HUES48 (cell line): ENCODE measurements around the gene TEX261.

ENCODE experiments used
- H3K27ac ChIP-seq: one replicate; pipeline ENCODE4 v1.7.0; 2013; ENCODE audit warnings: low read depth, low read length, inconsistent platforms
- H3K27me3 ChIP-seq: 2 replicates; pipeline ENCODE4 v1.6.1; 2013; ENCODE audit warnings: mild to moderate bottlenecking, low read length; ENCODE audit not compliant: control insufficient read depth, insufficient read depth
- H3K36me3 ChIP-seq: 2 replicates; pipeline ENCODE4 v1.6.1; 2013; ENCODE audit warnings: low read length; ENCODE audit not compliant: control insufficient read depth, insufficient read depth
- H3K4me1 ChIP-seq: 2 replicates; pipeline ENCODE4 v1.6.1; 2013; ENCODE audit warnings: mild to moderate bottlenecking, low read length; ENCODE audit not compliant: control insufficient read depth, insufficient read depth
- H3K4me3 ChIP-seq: 2 replicates; pipeline ENCODE4 v1.5.1; 2013; ENCODE audit warnings: mild to moderate bottlenecking, low read depth, low read length
- H3K9ac ChIP-seq: 2 replicates; pipeline ENCODE4 v1.6.1; 2013; ENCODE audit warnings: mild to moderate bottlenecking, low read depth, low read length, moderate library complexity
- H3K9me3 ChIP-seq: 2 replicates; pipeline ENCODE4 v1.6.1; 2013; ENCODE audit warnings: low read length; ENCODE audit not compliant: control insufficient read depth, insufficient read depth

TEX261 gene

GRCh38 chr2:70964133-70964532 is 30.5 kb downstream of the TEX261 start:
- Histone ChIP-seq H3K9ac (no peak overlapping the region), H3K4me3 (no peak overlapping the region), H3K4me1 (no peaks in the 10 kb centered on the region), H3K27ac (no peak overlapping the region), H3K9me3 (no peaks in the 10 kb centered on the region), H3K27me3 (peaks cover 72% of the 10 kb centered on the region), H3K36me3 (no peaks in the 10 kb centered on the region)

GRCh38 chr2:70962885-70963878 is 31.5 kb downstream of the TEX261 start:
- H3K4me3 ChIP-seq = no peak overlapping the region
- H3K4me1 ChIP-seq = no peaks in the 10 kb centered on the region
- H3K9me3 ChIP-seq = no peaks in the 10 kb centered on the region
- H3K36me3 ChIP-seq = no peaks in the 10 kb centered on the region
- no peak overlapping the region for H3K27ac ChIP-seq
- peaks cover 71% of the 10 kb centered on the region for H3K27me3 ChIP-seq
- H3K9ac ChIP-seq = no peak overlapping the region

GRCh38 chr2:70962211-70962884 is 32.3 kb downstream of the TEX261 start:
- no peaks in the 10 kb centered on the region for H3K4me1 ChIP-seq
- no peaks in the 10 kb centered on the region for H3K36me3 ChIP-seq
- H3K4me3 ChIP-seq = no peak overlapping the region
- H3K9me3 ChIP-seq = no peaks in the 10 kb centered on the region
- H3K27me3 ChIP-seq = peaks cover 66% of the 10 kb centered on the region
- H3K9ac ChIP-seq = no peak overlapping the region
- H3K27ac ChIP-seq = no peak overlapping the region

GRCh38 chr2:70961648-70961994 is 33.1 kb downstream of the TEX261 start:
- Histone ChIP-seq H3K27ac (no peak overlapping the region), H3K4me1 (no peaks in the 10 kb centered on the region), H3K27me3 (peaks cover 59% of the 10 kb centered on the region), H3K36me3 (no peaks in the 10 kb centered on the region), H3K9ac (no peak overlapping the region), H3K4me3 (no peak overlapping the region), H3K9me3 (no peaks in the 10 kb centered on the region)

GRCh38 chr2:70960833-70961647 is 33.6 kb downstream of the TEX261 start:
- H3K9ac ChIP-seq = no peak overlapping the region
- no peaks in the 10 kb centered on the region for H3K36me3 ChIP-seq
- no peak overlapping the region for H3K4me3 ChIP-seq
- no peaks in the 10 kb centered on the region for H3K4me1 ChIP-seq
- no peak overlapping the region for H3K27ac ChIP-seq
- H3K9me3 ChIP-seq = no peaks in the 10 kb centered on the region
- H3K27me3 ChIP-seq = peaks cover 53% of the 10 kb centered on the region

GRCh38 chr2:70959851-70960832 is 34.5 kb downstream of the TEX261 start:
- no peak overlapping the region for H3K9ac ChIP-seq
- H3K4me1 ChIP-seq = no peaks in the 10 kb centered on the region
- no peak overlapping the region for H3K27ac ChIP-seq
- no peak overlapping the region for H3K4me3 ChIP-seq
- H3K9me3 ChIP-seq = no peaks in the 10 kb centered on the region
- no peaks in the 10 kb centered on the region for H3K36me3 ChIP-seq
- H3K27me3 ChIP-seq = peaks cover 49% of the 10 kb centered on the region

GRCh38 chr2:70959271-70959761 is 35.4 kb downstream of the TEX261 start:
- Histone ChIP-seq H3K9me3 (no peaks in the 10 kb centered on the region), H3K4me1 (no peaks in the 10 kb centered on the region), H3K9ac (no peak overlapping the region), H3K27me3 (peaks cover 49% of the 10 kb centered on the region), H3K27ac (no peak overlapping the region), H3K36me3 (no peaks in the 10 kb centered on the region), H3K4me3 (no peak overlapping the region)

- no peak overlapping the region for H3K4me3 ChIP-seq
- H3K27ac ChIP-seq = no peak overlapping the region
- no peaks in the 10 kb centered on the region for H3K9me3 ChIP-seq
- H3K9ac ChIP-seq = no peak overlapping the region
- no peaks in the 10 kb centered on the region for H3K36me3 ChIP-seq
- H3K4me1 ChIP-seq = no peaks in the 10 kb centered on the region
- peaks cover 49% of the 10 kb centered on the region for H3K27me3 ChIP-seq
Observed at GRCh38 chr2:70958759-70959158, 35.9 kb downstream of the TEX261 start.

- Histone ChIP-seq H3K9ac (no peak overlapping the region), H3K27ac (no peak overlapping the region), H3K4me1 (no peaks in the 10 kb centered on the region), H3K4me3 (no peak overlapping the region), H3K36me3 (no peaks in the 10 kb centered on the region), H3K27me3 (peaks cover 41% of the 10 kb centered on the region), H3K9me3 (no peaks in the 10 kb centered on the region)
Observed at GRCh38 chr2:70957798-70958197, 36.9 kb downstream of the TEX261 start.

GRCh38 chr2:70956141-70956540 is 38.5 kb downstream of the TEX261 start:
- no peak overlapping the region for H3K27ac ChIP-seq
- H3K9ac ChIP-seq = no peak overlapping the region
- H3K27me3 ChIP-seq = peaks cover 28% of the 10 kb centered on the region
- no peaks in the 10 kb centered on the region for H3K36me3 ChIP-seq
- H3K4me1 ChIP-seq = no peaks in the 10 kb centered on the region
- no peak overlapping the region for H3K4me3 ChIP-seq
- H3K9me3 ChIP-seq = no peaks in the 10 kb centered on the region
